Prostate gland (tissue), 2 donors: ENCODE results near the gene VRK1. TPM values are rescaled to one million over a fixed set of nuclear protein-coding genes. Genes with fewer than 3 reads are reported as not detected.
"Not testable (repeated sequence)": the region's sequence is repeated elsewhere in the genome, so short reads cannot be mapped to it uniquely, and the experiment has no call there.

Experiments
- DNase-seq: peaks from one replicate; pipeline ENCODE4 v3.0.0-alpha.2; 2019; ENCODE audit warnings: low spot score
- H3K27ac ChIP-seq, 2 donors: fragments of 200-600 bp; sonication (generic); 2 replicates each; pipeline ENCODE4 v1.5.1; 2017 to 2019
- H3K27me3 ChIP-seq: fragments of 200-600 bp; sonication (generic); replicated peaks from 2 replicates; pipeline ENCODE4 v1.5.1; 2019; ENCODE audit not compliant: insufficient read depth
- H3K36me3 ChIP-seq, 2 donors: fragments of 200-600 bp; sonication (generic); 1 replicate in 1 of 2; 2 replicates in 1 of 2; pipeline versions ENCODE4 v1.5.1 to v1.8.1; 2017 to 2019
- H3K4me1 ChIP-seq: fragments of 200-600 bp; sonication (generic); replicated peaks from 2 replicates; pipeline ENCODE4 v1.5.1; 2019
- H3K4me3 ChIP-seq, 2 donors: fragments of 200-600 bp; sonication (generic); 2 replicates each; pipeline ENCODE4 v1.5.1; 2017 to 2019
- H3K9me3 ChIP-seq: fragments of 200-600 bp; sonication (generic); 2 replicates; pipeline ENCODE4 v1.5.1; 2017
- POLR2A ChIP-seq: fragments of 450-650 bp; IDR thresholded peaks from one replicate; pipeline ENCODE4 v1.6.1; 2016; ENCODE audit warnings: antibody characterized with exemption, mild to moderate bottlenecking
- POLR2AphosphoS5 ChIP-seq: sonication (generic); formaldehyde crosslinking; IDR thresholded peaks from one replicate; pipeline ENCODE4 v1.6.1; 2017; ENCODE audit warnings: antibody characterized with exemption
- WGBS: methylation state at CpG from one replicate; pipeline ENCODE4 v1.1.5; 2018; 5-methylcytosine and 5-hydroxymethylcytosine counted together
- intact Hi-C: fragments of 100-400 bp; cut with DNase I; formaldehyde crosslinking; loops from one replicate; pipeline ENCODE4 v1.14.2; 2022
- total RNA-seq, 2 donors: library from RNA; depleted of rRNA; stranded (reverse); fragments of >200 nt; gene quantifications; one replicate each; pipeline ENCODE4 v1.1.0, GENCODE V29; 2016
- TF ChIP-seq, protein P1 (sequence below), 4 experiments: fragments of 200-600 bp in 2 of 4; fragments of 450-650 bp in 2 of 4; sonication (generic) in 2 of 4; IDR thresholded peaks; 1 replicate in 3 of 4; 2 replicates in 1 of 4; pipeline ENCODE4 v1.5.1; 2016 to 2019; ENCODE audit warnings: antibody characterized with exemption in 4 of 4, mild to moderate bottlenecking in 2 of 4, moderate library complexity in 2 of 4

Gene VRK1
- total RNA-seq, 2 donors from 2014 or later: 11.4 to 20.3 TPM

DNA sequence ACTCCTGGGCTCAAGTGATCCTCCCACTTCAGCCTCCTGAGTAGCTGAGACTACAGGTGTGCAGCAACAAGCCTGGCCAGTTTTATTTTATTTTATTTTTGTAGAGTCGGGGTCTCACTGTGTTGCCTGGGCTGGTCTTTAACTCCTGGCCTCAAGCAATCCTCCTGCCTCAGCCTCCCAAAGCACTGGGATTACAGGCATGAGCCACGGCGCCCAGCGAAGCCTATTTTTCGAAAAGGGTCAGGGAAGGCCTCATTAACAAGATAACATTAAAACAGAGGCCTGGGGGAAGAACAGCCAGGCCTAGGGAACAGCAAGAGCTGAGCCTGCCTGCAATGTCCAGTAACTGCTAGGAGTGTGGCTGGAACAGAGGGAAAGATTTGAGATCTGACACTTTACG is 36.1 kb upstream of the VRK1 start:
- DNase-seq: no peak
- 56% methylated on average over 6 of the region's 6 CpGs for WGBS
- H3K4me1 ChIP-seq: no peaks in the 10 kb centered on the region

DNA sequence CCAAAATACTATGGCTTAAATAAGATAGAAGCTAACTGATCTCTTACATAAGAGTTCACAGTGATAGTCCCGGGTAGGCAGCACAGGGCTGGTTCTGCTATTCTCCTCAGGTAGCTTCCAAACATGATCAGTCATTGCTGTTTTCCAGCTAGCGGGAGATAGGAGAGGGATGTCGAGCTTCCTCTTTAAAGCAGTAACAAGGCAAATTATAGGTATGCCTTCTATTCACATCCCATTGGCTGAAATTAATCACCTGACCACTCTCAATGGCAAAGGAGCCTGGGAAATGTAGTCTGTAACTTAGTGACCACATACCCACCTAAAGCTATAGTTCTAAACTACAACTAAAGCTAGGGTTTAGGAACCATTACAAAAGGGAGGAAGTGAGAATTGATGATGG is 34.5 kb upstream of the VRK1 start:
- DNase-seq: no peak
- no peaks in the 10 kb centered on the region for H3K9me3 ChIP-seq
- H3K27me3 ChIP-seq: peaks cover 5% of the 10 kb centered on the region
- no peaks in the 10 kb centered on the region for H3K36me3 ChIP-seq
- no peak overlapping the region for H3K4me3 ChIP-seq
- WGBS: 9% methylated on average over 3 of the region's 3 CpGs
- H3K4me1 ChIP-seq: no peaks in the 10 kb centered on the region
- TF ChIP-seq POLR2AphosphoS5 (peak; percentile 7), POLR2A (no peak)
- no peak overlapping the region for H3K27ac ChIP-seq
- intact Hi-C loops: no loop called here

More for the DNA sequence above, 36.1 kb upstream of the VRK1 start:
- H3K36me3 ChIP-seq: no peaks in the 10 kb centered on the region
- peaks cover 5% of the 10 kb centered on the region for H3K27me3 ChIP-seq
- no peak for TF ChIP-seq POLR2A
- intact Hi-C loops: no loop called here
- H3K9me3 ChIP-seq: no peaks in the 10 kb centered on the region
- no peak overlapping the region for H3K4me3 ChIP-seq
- no peak overlapping the region for H3K27ac ChIP-seq

DNA sequence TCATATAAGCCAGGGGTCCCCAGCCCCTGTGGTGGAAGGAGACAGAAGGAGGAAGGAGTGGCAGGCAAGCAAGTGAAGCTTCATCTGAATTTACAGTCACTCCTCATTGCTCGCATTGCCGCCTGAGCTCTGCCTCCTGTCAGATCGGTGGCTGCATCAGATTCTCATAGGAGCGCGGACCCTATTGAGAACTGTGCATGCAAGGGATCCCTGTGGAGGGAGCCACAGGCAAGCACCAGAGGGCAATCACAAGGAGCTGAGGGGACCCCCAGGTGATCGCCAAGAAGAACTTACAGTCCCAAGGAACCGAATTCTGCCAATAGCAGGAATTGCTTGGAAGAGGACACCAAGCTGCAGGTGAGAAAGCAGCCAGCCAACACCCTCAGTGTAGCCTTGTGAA is 33.2 kb upstream of the VRK1 start:
- H3K4me3 ChIP-seq: no peak overlapping the region
- H3K27ac ChIP-seq: no peak overlapping the region
- no peak for TF ChIP-seq POLR2AphosphoS5
- TF ChIP-seq, protein P1, sequence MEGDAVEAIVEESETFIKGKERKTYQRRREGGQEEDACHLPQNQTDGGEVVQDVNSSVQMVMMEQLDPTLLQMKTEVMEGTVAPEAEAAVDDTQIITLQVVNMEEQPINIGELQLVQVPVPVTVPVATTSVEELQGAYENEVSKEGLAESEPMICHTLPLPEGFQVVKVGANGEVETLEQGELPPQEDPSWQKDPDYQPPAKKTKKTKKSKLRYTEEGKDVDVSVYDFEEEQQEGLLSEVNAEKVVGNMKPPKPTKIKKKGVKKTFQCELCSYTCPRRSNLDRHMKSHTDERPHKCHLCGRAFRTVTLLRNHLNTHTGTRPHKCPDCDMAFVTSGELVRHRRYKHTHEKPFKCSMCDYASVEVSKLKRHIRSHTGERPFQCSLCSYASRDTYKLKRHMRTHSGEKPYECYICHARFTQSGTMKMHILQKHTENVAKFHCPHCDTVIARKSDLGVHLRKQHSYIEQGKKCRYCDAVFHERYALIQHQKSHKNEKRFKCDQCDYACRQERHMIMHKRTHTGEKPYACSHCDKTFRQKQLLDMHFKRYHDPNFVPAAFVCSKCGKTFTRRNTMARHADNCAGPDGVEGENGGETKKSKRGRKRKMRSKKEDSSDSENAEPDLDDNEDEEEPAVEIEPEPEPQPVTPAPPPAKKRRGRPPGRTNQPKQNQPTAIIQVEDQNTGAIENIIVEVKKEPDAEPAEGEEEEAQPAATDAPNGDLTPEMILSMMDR (IDR thresholded peaks at IDR 0.05): no peak
- no peak for TF ChIP-seq POLR2A
- intact Hi-C loops: no loop called here
- H3K36me3 ChIP-seq: no peaks in the 10 kb centered on the region
- H3K9me3 ChIP-seq: no peaks in the 10 kb centered on the region
- whole genome bisulfite sequencing: 80% methylated on average over 6 of the region's 7 CpGs
- H3K27me3 ChIP-seq: peaks cover 5% of the 10 kb centered on the region
- H3K4me1 ChIP-seq: no peaks in the 10 kb centered on the region
- no peak for DNase-seq

DNA sequence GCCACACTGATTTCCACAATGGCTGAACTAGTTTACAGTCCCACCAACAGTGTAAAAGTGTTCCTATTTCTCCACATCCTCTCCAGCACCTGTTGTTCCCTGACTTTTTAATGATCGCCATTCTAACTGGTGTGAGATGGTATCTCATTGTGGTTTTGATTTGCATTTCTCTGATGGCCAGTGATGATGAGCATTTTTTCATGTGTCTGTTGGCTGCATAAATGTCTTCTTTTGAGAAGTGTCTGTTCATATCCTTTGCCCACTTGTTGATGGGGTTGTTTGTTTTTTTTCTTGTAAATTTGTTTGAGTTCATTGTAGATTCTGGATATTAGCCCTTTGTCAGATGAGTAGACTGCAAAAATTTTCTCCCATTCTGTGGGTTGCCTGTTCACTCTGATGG is 32.0 kb upstream of the VRK1 start:
- H3K36me3 ChIP-seq, H3K4me1 ChIP-seq, H3K9me3 ChIP-seq, intact Hi-C loops, H3K27ac ChIP-seq, DNase-seq, H3K4me3 ChIP-seq: not testable (repeated sequence)
- peaks cover 10% of the 10 kb centered on the region for H3K27me3 ChIP-seq
- no CpG with 5 or more reads among the region's 1 CpG for WGBS

DNA sequence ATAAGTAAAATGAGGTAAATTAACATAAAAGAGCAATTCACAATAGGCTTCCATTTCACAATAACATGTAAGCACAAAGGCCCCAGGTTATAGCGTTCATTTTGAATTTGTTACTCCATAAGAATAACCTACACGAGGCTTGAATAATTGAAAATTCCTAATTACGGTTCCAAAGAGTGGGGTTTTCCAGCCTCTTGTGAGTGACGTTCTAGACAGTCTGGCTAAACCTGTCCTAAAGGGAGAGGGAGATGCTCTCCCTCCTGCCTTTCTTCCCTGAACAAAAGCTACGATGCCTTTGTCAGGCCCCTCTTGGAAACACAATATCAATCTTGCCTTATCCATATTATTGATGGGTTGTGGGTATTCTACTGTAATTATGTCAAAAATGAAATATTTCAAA is 24.3 kb upstream of the VRK1 start:
- no peaks in the 10 kb centered on the region for H3K4me1 ChIP-seq
- H3K27me3 ChIP-seq: peaks cover 8% of the 10 kb centered on the region
- TF ChIP-seq POLR2A (no peak), POLR2AphosphoS5 (no peak)
- TF ChIP-seq, protein P1 (IDR thresholded peaks at IDR 0.05): no peak
- intact Hi-C loops: no loop called here
- H3K9me3 ChIP-seq: no peaks in the 10 kb centered on the region
- no peak overlapping the region for H3K4me3 ChIP-seq
- WGBS: 56% methylated on average over 5 of the region's 5 CpGs
- no peak overlapping the region for H3K27ac ChIP-seq
- no peak for DNase-seq
- H3K36me3 ChIP-seq: no peaks in the 10 kb centered on the region

DNA sequence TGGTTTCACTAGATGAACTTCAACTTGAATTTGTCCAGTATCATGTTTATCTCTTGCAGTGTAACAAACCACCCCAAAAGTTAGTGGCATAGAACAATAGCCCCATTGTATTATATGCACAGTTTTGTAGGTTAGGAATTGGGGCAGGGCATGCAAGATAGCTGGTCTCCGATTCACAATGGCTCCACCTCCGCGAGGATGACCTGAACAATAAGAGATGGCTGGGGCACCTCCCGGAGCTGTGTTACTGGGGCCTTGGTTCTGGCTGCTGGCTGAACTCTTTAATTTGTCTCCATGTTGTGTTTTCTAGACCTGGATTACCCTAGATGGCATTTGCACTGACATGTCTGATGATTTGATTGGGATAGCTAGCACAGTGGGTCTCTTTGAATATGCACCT is 20.4 kb upstream of the VRK1 start:
- 72% methylated on average over 4 of the region's 4 CpGs for WGBS
- Histone ChIP-seq H3K27me3 (peaks cover 3% of the 10 kb centered on the region), H3K27ac (no peak overlapping the region), H3K4me1 (no peaks in the 10 kb centered on the region), H3K4me3 (no peak overlapping the region), H3K9me3 (no peaks in the 10 kb centered on the region), H3K36me3 (no peaks in the 10 kb centered on the region)
- intact Hi-C loops: no loop called here
- no peak for DNase-seq
- TF ChIP-seq, protein P1 (IDR thresholded peaks at IDR 0.05): no peak
- TF ChIP-seq POLR2A (no peak), POLR2AphosphoS5 (no peak)
